Calu3 (cell line): ENCODE data around the gene SORCS3. TPM values are rescaled to one million over a fixed set of nuclear protein-coding genes. Genes with fewer than 3 reads are reported as not detected.

Source experiments
- BruUV-seq: library from RNA; stranded (reverse); fragments of 400-500 nt; replicated peaks from 2 replicates; lab custom pipeline; 2021; lab: Mats Ljungman, UMichigan
- CTCF ChIA-PET: fragments of 300-600 bp; sonication (Branson Sonifier 250); formaldehyde crosslinking; loops from one replicate; lab custom pipeline; 2022; ENCODE audit warnings: antibody characterized with exemption; lab: Charles Lee
- DNase-seq: peaks from one replicate; pipeline ENCODE4 v3.0.0; 2022
- H3K27ac Mint-ChIP-seq: one replicate; pipeline ENCODE4 v1.8.0; 2022; ENCODE audit warnings: mixed read lengths; ENCODE audit not compliant: unreplicated experiment
- H3K27me3 Mint-ChIP-seq: one replicate; pipeline ENCODE4 v1.8.0; 2022; ENCODE audit warnings: mixed read lengths; ENCODE audit not compliant: unreplicated experiment
- H3K36me3 Mint-ChIP-seq: one replicate; pipeline ENCODE4 v1.8.0; 2022; ENCODE audit warnings: mild to moderate bottlenecking, moderate library complexity, mixed read lengths; ENCODE audit not compliant: insufficient read depth, unreplicated experiment
- H3K4me1 Mint-ChIP-seq: one replicate; pipeline ENCODE4 v1.8.0; 2022; ENCODE audit warnings: mild to moderate bottlenecking, low read depth, mixed read lengths; ENCODE audit not compliant: unreplicated experiment
- H3K4me3 Mint-ChIP-seq: one replicate; pipeline ENCODE4 v1.8.0; 2022; ENCODE audit warnings: mild to moderate bottlenecking, low read depth, moderate library complexity, mixed read lengths; ENCODE audit not compliant: unreplicated experiment
- H3K9me3 Mint-ChIP-seq: one replicate; pipeline ENCODE4 v1.8.0; 2022; ENCODE audit warnings: low read depth, mixed read lengths; ENCODE audit not compliant: unreplicated experiment
- intact Hi-C: fragments of 100-400 bp; cut with micrococcal nuclease; formaldehyde crosslinking; loops from one replicate; pipeline ENCODE4 v1.10.0; 2022; ENCODE audit not compliant: unreplicated experiment
- total RNA-seq: library from RNA; stranded (reverse); gene quantifications from 2 replicates; pipeline ENCODE4 v1.2.3, GENCODE V29; 2022
- TF ChIP-seq, protein P1 (sequence below): fragments of 200-600 bp; IDR thresholded peaks from one replicate; pipeline ENCODE4 v1.8.0; 2022; ENCODE audit warnings: antibody characterized with exemption; ENCODE audit not compliant: unreplicated experiment

The SORCS3 gene
- total RNA-seq, 1 experiment from 2014 or later = not detected

DNA sequence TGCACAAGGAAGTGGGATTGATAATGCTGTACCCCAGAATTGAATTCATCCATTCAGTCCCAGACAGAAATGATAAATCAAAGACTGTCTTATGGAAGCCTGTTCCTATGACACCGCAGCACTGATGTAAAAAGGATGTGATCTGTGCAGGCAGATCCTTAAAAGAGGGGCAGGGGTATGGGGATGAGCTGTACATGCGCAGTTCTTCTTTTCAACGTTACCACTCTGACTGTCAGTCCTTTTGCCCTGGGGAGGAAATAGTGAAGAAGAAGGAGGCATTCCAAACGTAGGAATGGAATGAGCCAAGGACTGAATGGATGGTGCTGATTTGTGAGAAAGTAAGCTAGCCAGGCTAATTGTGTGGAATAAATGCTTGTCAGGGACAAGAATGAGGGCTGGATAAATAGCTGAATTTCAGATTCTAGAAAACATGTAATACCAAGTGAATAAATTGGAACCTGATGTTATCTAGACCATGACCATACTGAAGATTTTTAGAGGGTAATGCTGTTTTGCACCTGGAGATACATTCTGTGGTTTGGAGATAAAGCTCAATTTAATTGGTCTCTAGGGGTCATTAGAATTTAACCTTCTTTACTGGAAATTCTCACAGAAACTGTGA, 509.3 kb downstream of the SORCS3 start:
- BruUV-seq = no TSS peak
- peaks cover 6% of the 10 kb centered on the region for H3K9me3 Mint-ChIP-seq
- TF ChIP-seq, protein P1, sequence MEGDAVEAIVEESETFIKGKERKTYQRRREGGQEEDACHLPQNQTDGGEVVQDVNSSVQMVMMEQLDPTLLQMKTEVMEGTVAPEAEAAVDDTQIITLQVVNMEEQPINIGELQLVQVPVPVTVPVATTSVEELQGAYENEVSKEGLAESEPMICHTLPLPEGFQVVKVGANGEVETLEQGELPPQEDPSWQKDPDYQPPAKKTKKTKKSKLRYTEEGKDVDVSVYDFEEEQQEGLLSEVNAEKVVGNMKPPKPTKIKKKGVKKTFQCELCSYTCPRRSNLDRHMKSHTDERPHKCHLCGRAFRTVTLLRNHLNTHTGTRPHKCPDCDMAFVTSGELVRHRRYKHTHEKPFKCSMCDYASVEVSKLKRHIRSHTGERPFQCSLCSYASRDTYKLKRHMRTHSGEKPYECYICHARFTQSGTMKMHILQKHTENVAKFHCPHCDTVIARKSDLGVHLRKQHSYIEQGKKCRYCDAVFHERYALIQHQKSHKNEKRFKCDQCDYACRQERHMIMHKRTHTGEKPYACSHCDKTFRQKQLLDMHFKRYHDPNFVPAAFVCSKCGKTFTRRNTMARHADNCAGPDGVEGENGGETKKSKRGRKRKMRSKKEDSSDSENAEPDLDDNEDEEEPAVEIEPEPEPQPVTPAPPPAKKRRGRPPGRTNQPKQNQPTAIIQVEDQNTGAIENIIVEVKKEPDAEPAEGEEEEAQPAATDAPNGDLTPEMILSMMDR = no peak
- no peak overlapping the region for H3K4me3 Mint-ChIP-seq
- no peak overlapping the region for H3K27ac Mint-ChIP-seq
- intact Hi-C loops = no loop called here
- no peaks in the 10 kb centered on the region for H3K36me3 Mint-ChIP-seq
- DNase-seq = no peak
- H3K27me3 Mint-ChIP-seq = no peaks in the 10 kb centered on the region
- H3K4me1 Mint-ChIP-seq = no peaks in the 10 kb centered on the region
- CTCF ChIA-PET = no interaction called here

DNA sequence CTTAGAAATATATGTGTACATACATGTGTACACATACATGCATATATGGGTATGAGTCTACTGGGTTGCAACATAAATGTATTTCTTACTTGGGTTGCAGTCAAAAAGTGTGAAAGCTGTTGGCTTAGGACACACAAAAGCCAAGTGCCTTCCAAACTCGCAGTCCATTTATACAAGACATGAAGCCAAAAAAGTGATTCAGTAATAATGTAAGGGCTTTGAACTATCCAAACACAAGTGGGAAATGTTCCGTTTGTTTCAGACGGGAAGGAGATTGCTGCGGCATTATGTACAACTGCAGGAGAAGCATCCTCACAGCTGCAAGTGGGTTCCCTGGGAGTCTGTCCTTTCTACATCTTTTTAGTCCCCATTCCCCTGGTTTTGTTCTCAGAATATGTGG, 513.6 kb downstream of the SORCS3 start:
- Mint-ChIP-seq H3K9me3 (peaks cover 4% of the 10 kb centered on the region), H3K27me3 (no peaks in the 10 kb centered on the region), H3K4me3 (no peak overlapping the region), H3K36me3 (no peaks in the 10 kb centered on the region), H3K4me1 (no peaks in the 10 kb centered on the region), H3K27ac (no peak overlapping the region)
- DNase-seq = no peak
- TF ChIP-seq, protein P1 = no peak
- intact Hi-C loops = no loop called here
- CTCF ChIA-PET = no interaction called here
- BruUV-seq = no TSS peak

DNA sequence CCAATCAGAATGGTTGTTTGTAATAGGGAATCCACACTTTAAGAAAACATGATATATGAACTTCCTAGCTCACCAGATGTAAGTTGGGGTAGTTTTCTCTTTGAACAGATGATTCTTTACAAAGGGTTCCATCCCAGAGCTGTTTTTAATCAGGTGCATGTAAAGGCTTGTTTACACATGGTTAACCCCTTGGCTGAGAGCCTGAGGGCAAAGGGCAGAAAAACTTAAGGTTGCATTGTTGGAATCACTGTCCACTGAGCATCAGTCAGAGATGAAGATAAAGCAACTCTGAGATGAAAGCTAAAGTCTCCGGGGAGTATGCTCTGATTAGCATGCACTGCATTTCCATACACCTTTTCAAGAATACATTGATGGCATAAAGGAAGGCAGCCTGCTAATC, 518.2 kb downstream of the SORCS3 start:
- Mint-ChIP-seq H3K27ac (no peak overlapping the region), H3K9me3 (peaks cover 6% of the 10 kb centered on the region), H3K4me3 (no peak overlapping the region), H3K27me3 (no peaks in the 10 kb centered on the region), H3K4me1 (no peaks in the 10 kb centered on the region), H3K36me3 (no peaks in the 10 kb centered on the region)
- intact Hi-C loops = no loop called here
- TF ChIP-seq, protein P1 = no peak
- CTCF ChIA-PET = no interaction called here
- BruUV-seq = no TSS peak
- no peak for DNase-seq

DNA sequence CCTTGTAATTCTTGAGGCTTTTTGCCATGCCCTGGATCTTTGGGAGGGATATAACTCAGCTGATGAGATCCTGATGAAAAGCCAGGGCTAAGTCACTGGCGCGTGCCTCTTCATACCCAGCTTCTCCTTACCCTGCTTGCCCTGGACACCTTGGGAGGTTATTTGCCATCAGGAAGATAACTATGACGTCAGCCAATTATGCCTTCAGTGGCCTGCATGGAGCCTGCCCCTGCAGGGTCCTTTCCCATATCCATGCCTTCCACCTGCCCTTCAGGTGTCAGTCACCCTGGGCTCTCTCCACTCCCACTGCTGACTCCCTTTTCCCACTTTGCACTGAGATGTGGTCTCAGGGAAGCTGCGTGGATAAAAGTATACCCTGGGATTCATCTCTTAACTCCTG, 520.1 kb downstream of the SORCS3 start:
- Mint-ChIP-seq H3K4me1 (no peaks in the 10 kb centered on the region), H3K9me3 (peaks cover 6% of the 10 kb centered on the region), H3K36me3 (no peaks in the 10 kb centered on the region), H3K27me3 (no peaks in the 10 kb centered on the region), H3K4me3 (no peak overlapping the region), H3K27ac (no peak overlapping the region)
- no peak for DNase-seq
- BruUV-seq = no TSS peak
- CTCF ChIA-PET = no interaction called here
- intact Hi-C loops = no loop called here
- TF ChIP-seq, protein P1 = no peak
